IMR-90 (cell line): Measurements from ENCODE around the gene PROX2.

Experiments used
- MXI1 ChIP-seq: IDR thresholded peaks from 2 replicates; pipeline ENCODE4 v1.6.1; 2012; ENCODE audit warnings: low read depth, mild to moderate bottlenecking, low read length, moderate library complexity, borderline replicate concordance
- POLR2A ChIP-seq: IDR thresholded peaks from 2 replicates; pipeline ENCODE4 v1.6.1; 2012; ENCODE audit warnings: mild to moderate bottlenecking, low read depth, low read length
- SMC3 ChIP-seq: fragments of 150-350 bp; IDR thresholded peaks from 2 replicates; pipeline ENCODE4 v1.6.1; 2016; ENCODE audit warnings: low read depth, mild to moderate bottlenecking, antibody characterized with exemption, low read length, moderate library complexity
- USF2 ChIP-seq: fragments of 150-350 bp; IDR thresholded peaks from 2 replicates; pipeline ENCODE4 v1.6.1; 2017; ENCODE audit warnings: mild to moderate bottlenecking, antibody characterized with exemption, low read length, low read depth

- TF ChIP-seq SMC3 (no peak), POLR2A (no peak), USF2 (no peak), MXI1 (no peak)
These were observed 39.9 kb upstream of the PROX2 start for GRCh38 chr14:74915826-74916225.
